NK-92 (cell line): ENCODE measurements around the gene ZFAND3.

Experiments used
- DNase-seq: peaks from one replicate; lab custom pipeline; 2025; ENCODE audit not compliant: unreplicated experiment; lab: John Stamatoyannopoulos, UW

ZFAND3 gene

GRCh38 chr6:38177882-38178583, 358.5 kb downstream of the ZFAND3 start:
- no peak for DNase-seq

- DNase-seq, result no peak
Observed at GRCh38 chr6:38178584-38178886, 359.0 kb downstream of the ZFAND3 start.

GRCh38 chr6:38179300-38179699, 359.8 kb downstream of the ZFAND3 start:
- DNase-seq, result no peak

- no peak for DNase-seq
Observed at GRCh38 chr6:38179794-38180430, 360.4 kb downstream of the ZFAND3 start.

- no peak for DNase-seq
Observed at GRCh38 chr6:38180586-38180985, 361.1 kb downstream of the ZFAND3 start.

- no peak for DNase-seq
Observed at GRCh38 chr6:38182426-38182825, 362.9 kb downstream of the ZFAND3 start.

- DNase-seq, result no peak
Observed at GRCh38 chr6:38183856-38184584, 364.5 kb downstream of the ZFAND3 start.

- no peak for DNase-seq
Observed at GRCh38 chr6:38184585-38185080, 365.1 kb downstream of the ZFAND3 start.

GRCh38 chr6:38185244-38185643, 365.7 kb downstream of the ZFAND3 start:
- DNase-seq, result no peak

- DNase-seq, result no peak
Observed at GRCh38 chr6:38185752-38186151, 366.2 kb downstream of the ZFAND3 start.

- DNase-seq, result no peak
Observed at GRCh38 chr6:38187325-38187724, 367.8 kb downstream of the ZFAND3 start.

- no peak for DNase-seq
Observed at GRCh38 chr6:38187811-38188590, 368.5 kb downstream of the ZFAND3 start.

GRCh38 chr6:38188677-38189335, 369.3 kb downstream of the ZFAND3 start:
- no peak for DNase-seq

- DNase-seq, result no peak
Observed at GRCh38 chr6:38191418-38191817, 371.9 kb downstream of the ZFAND3 start.

GRCh38 chr6:38192011-38192410, 372.5 kb downstream of the ZFAND3 start:
- no peak for DNase-seq

GRCh38 chr6:38192487-38192886, 373.0 kb downstream of the ZFAND3 start:
- DNase-seq, result no peak

GRCh38 chr6:38193051-38193450, 373.5 kb downstream of the ZFAND3 start:
- no peak for DNase-seq

- DNase-seq, result no peak
Observed at GRCh38 chr6:38193481-38194281, 374.2 kb downstream of the ZFAND3 start.

GRCh38 chr6:38194282-38194572, 374.7 kb downstream of the ZFAND3 start:
- no peak for DNase-seq

GRCh38 chr6:38194589-38194988, 375.1 kb downstream of the ZFAND3 start:
- DNase-seq, result no peak
